Pancreas (tissue), 10 donors: Measurements from ENCODE around the gene CCM2L. TPM values are rescaled to one million over a fixed set of nuclear protein-coding genes. Genes with fewer than 3 reads are reported as not detected.

ENCODE experiments used
- ATAC-seq, 4 donors: fragments of 200-7000 bp; cut with Tn5 transposase; one replicate each; pipeline versions ENCODE4 v1.8.0 to v1.9.1; 2020; ENCODE audit warnings: mild to moderate bottlenecking in 4 of 4, moderate library complexity in 4 of 4
- DNase-seq, 6 donors: peaks; one replicate each; pipeline ENCODE4 v3.0.0-alpha.2; 2020
- FAIRE-seq: peaks from 2 replicates; lab custom pipeline; 2012; peaks lifted over from hg19 to GRCh38; lab: Jason Lieb, UNC
- H3K27ac ChIP-seq, 4 donors: fragments of 200-600 bp; sonication (generic); 1 replicate in 3 of 4; 2 replicates in 1 of 4; pipeline versions ENCODE4 v1.5.0 to v1.8.0; 2020
- H3K27me3 ChIP-seq, 4 donors: fragments of 200-600 bp; one replicate each; pipeline ENCODE4 v1.8.0; 2021
- H3K36me3 ChIP-seq, 3 donors: fragments of 200-600 bp; sonication (generic) in 1 of 3; one replicate each; pipeline versions ENCODE4 v1.5.0 to v1.8.0; 2020 to 2021
- H3K4me1 ChIP-seq, 3 donors: fragments of 200-600 bp; one replicate each; pipeline ENCODE4 v1.8.0; 2021
- H3K4me3 ChIP-seq, 4 donors: fragments of 200-600 bp; sonication (generic) in 2 of 4; one replicate each; pipeline versions ENCODE4 v1.5.0 to v1.8.0; 2020 to 2021
- H3K9me3 ChIP-seq, 4 donors: fragments of 200-600 bp; one replicate each; pipeline ENCODE4 v1.8.0; 2021
- CTCF ChIP-seq, 4 donors: fragments of 200-600 bp; sonication (generic) in 3 of 4; IDR thresholded peaks; one replicate each; pipeline versions ENCODE4 v1.5.0 to v1.8.0; 2021; ENCODE audit warnings: antibody characterized with exemption in 4 of 4
- WGBS, 2 donors: extraction: QIAGEN DNeasy Blood & Tissue Kit; methylation state at CpG; one replicate each; pipeline ENCODE4 v1.1.7; 2013; 5-methylcytosine and 5-hydroxymethylcytosine counted together
- intact Hi-C, 3 donors: fragments of 100-400 bp; cut with DNase I; formaldehyde crosslinking; loops; one replicate each; pipeline versions ENCODE4 v1.11.1 to v1.14.2; 2022
- polyA plus RNA-seq, 2 donors: library from polyadenylated mRNA; stranded (reverse); fragments of 200-250 nt; gene quantifications; one replicate each; pipeline ENCODE4 v1.2.3, GENCODE V29; 2013
- total RNA-seq, 6 donors: library from RNA; stranded (reverse); fragmentation: NEBNext Ultra II Directional in 4 of 6; extraction: Animal tissue kit (Norgen Biotek cat#: 25700) in 4 of 6; gene quantifications; one replicate each; pipeline versions ENCODE4 v1.2.1 to v1.2.4, GENCODE V29; 2021 to 2023
- donor health status: healthy with polysubstance abuse.
- donor health status: DM: no; HTN: no; CAD: no; lungs with moderate emphysema.
- donor health status: DM: no; HTN: no; CAD: no.
- donor health status: control.
- donor health status: control.
- donor health status: Bipolar disorder and iron deficiency.
- donor health status: DM: yes; HTN: yes; CAD: no.
- donor health status: DM: no; HTN: no; CAD: no.
- donor health status: DM: no; HTN: no; CAD: no.
- donor health status: DM: yes; HTN: yes; CAD: no.

CCM2L gene
- total and polyA plus RNA-seq, 8 donors, result 0.31 to 6.7 (median 0.98) TPM

GRCh38 chr20:32077190-32077589 is 67.0 kb downstream of the CCM2L start:
- no peak for TF ChIP-seq CTCF (IDR thresholded peaks at IDR 0.05)
- Histone ChIP-seq H3K4me1 (no peaks in the 10 kb centered on the region), H3K36me3 (no peaks in the 10 kb centered on the region), H3K9me3 (no peaks in the 10 kb centered on the region), H3K27me3 (no peaks in the 10 kb centered on the region), H3K27ac (no peak overlapping the region), H3K4me3 (no peak overlapping the region)
- intact Hi-C loops, result no loop called here
- WGBS, 2 donors, result 72 to 76% methylated on average over 4 of the region's 4 CpGs
- no peak for FAIRE-seq
- no peak for DNase-seq
- peak in 1 of 4 donors; percentile 52 for ATAC-seq

DNA sequence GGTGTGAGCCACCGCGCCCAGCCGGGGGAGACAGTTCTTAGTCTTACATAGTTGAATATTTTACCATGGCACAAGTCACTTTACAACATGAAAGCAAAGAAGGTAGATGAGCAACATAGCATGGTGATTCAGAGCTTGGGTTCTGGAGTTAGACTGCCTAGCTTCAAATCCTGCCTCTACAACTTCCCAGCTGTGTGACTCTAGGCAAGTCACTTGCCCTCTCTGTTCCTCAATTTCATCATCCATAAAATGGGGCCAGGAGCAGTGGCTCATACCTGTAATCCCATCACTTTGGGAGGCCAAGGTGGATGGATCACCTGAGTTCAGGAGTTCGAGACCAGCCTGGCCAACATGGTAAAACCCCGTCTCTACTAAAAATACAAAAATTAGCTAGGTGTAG is 68.1 kb downstream of the CCM2L start:
- no peaks in the 10 kb centered on the region for H3K27me3 ChIP-seq
- no peak overlapping the region for H3K27ac ChIP-seq
- no peak for FAIRE-seq
- WGBS, 2 donors, result 77 to 93% methylated on average over 5 of the region's 5 CpGs
- no peak for ATAC-seq
- no peaks in the 10 kb centered on the region for H3K36me3 ChIP-seq
- TF ChIP-seq CTCF (IDR thresholded peaks at IDR 0.05), result no peak
- DNase-seq, result no peak
- H3K4me3 ChIP-seq, result no peak overlapping the region
- H3K9me3 ChIP-seq, result no peaks in the 10 kb centered on the region
- intact Hi-C loops, result no loop called here
- H3K4me1 ChIP-seq, result no peaks in the 10 kb centered on the region

DNA sequence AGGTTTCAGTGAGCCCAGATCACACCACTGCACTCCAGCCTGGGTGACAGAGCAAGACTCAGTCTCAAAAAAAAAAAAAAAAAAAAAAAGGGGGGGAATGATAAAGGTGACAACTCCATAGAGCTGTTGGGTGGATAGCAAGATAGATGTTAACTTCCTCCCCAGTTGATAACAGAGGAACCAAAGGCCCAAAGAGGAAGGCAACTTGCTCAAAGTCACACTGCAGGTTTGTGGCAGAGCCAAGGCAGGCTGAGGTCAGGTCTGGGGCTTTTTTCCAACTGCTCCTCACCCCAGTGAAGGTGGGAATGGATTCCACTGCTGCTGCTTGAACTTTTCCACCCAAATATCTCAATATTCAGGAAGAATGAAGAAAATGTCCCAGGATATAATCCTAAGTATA is 68.6 kb downstream of the CCM2L start:
- DNase-seq (no peak), ATAC-seq (peak in 1 of 4 donors; percentile 24), FAIRE-seq (no peak)
- TF ChIP-seq CTCF (IDR thresholded peaks at IDR 0.05), result no peak
- intact Hi-C loops, result no loop called here
- Histone ChIP-seq H3K4me1 (no peaks in the 10 kb centered on the region), H3K9me3 (no peaks in the 10 kb centered on the region), H3K36me3 (no peaks in the 10 kb centered on the region), H3K27ac (no peak overlapping the region), H3K4me3 (no peak overlapping the region), H3K27me3 (no peaks in the 10 kb centered on the region)

DNA sequence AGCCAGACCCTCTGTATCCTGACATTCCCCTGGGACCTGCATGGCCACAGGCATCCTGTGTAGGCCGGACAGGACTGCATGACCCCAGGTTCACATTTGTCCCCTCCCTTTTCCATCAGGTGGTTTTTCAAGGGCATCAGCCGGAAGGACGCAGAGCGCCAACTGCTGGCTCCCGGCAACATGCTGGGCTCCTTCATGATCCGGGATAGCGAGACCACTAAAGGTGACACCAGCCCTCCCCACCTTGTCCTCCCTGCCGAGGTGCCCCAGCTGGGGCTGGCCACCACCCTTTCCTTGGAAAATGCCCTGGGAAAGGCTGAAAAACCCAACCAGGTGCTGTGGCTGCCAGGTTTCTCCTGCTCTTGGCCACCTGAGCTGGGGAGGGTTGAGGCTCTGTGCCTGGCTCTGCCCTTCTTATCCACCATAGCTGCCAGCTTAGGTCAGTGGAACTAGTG is 69.4 kb downstream of the CCM2L start:
- Histone ChIP-seq H3K9me3 (no peaks in the 10 kb centered on the region), H3K4me1 (no peaks in the 10 kb centered on the region), H3K27ac (no peak overlapping the region), H3K36me3 (no peaks in the 10 kb centered on the region), H3K27me3 (no peaks in the 10 kb centered on the region), H3K4me3 (no peak overlapping the region)
- TF ChIP-seq CTCF (IDR thresholded peaks at IDR 0.05), result no peak
- ATAC-seq (peak in 2 of 4 donors; percentile 44 to 46), FAIRE-seq (no peak), DNase-seq (no peak)
- 34 to 35% methylated on average over 8 of the region's 8 CpGs for WGBS, 2 donors
- intact Hi-C loops, result no loop called here

DNA sequence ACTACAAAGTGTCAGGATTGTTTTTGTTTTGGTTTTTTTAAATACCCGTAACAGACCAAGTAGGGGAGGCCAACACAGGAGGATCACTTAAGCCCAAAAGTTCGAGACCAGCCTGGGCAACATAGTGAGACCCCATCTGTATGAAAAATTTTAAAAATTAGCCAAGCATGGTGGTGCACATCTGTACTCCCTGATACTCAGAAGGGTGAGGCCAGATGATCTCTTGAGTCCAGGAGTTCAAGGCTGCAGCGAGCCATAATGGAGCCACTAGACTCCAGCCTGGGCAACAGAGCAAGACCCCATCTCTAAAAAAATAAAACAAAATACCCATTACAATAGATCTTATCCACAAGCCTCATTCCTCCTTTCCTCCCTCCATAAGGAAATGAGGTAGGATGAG is 70.5 kb downstream of the CCM2L start:
- no peak overlapping the region for H3K27ac ChIP-seq
- intact Hi-C loops, result no loop called here
- H3K4me3 ChIP-seq, result no peak overlapping the region
- H3K36me3 ChIP-seq, result no peaks in the 10 kb centered on the region
- H3K27me3 ChIP-seq, result no peaks in the 10 kb centered on the region
- DNase-seq (no peak), ATAC-seq (no peak), FAIRE-seq (no peak)
- H3K4me1 ChIP-seq, result no peaks in the 10 kb centered on the region
- no peak for TF ChIP-seq CTCF (IDR thresholded peaks at IDR 0.05)
- WGBS, 2 donors, result 59 to 81% methylated on average over 3 of the region's 3 CpGs
- no peaks in the 10 kb centered on the region for H3K9me3 ChIP-seq

Other genes with a start within 250 kb of the CCM2L start
- 10 to 100 TPM in 1 of 6 donors, 1 to 10 TPM in 5; 1.8 to 10.8 (median 3.8) TPM for gene MYLK2, start 191.1 kb upstream of the CCM2L start, total RNA-seq
- gene MYLK2, start 191.1 kb upstream of the CCM2L start, polyA plus RNA-seq, result 1 to 10 TPM; 3.8 to 4.8 TPM
- 1 to 10 TPM in 1 of 6 donors, under 1 TPM in 3, not detected in 2; 0.16 to 1.1 (median 0.53) TPM for gene FOXS1, start 164.8 kb upstream of the CCM2L start, total RNA-seq
- 1 to 10 TPM in 1 of 2 donors, under 1 TPM in 1; 0.91 to 1.7 TPM for gene FOXS1, start 164.8 kb upstream of the CCM2L start, polyA plus RNA-seq
- 1 to 10 TPM in 3 of 6 donors, under 1 TPM in 3; 0.35 to 1.6 (median 1.1) TPM for gene DUSP15, start 139.9 kb upstream of the CCM2L start, total RNA-seq
- gene DUSP15, start 139.9 kb upstream of the CCM2L start, polyA plus RNA-seq, result 1 to 10 TPM; 2.5 to 4.3 TPM
- under 1 TPM in 5 of 6 donors, not detected in 1; 0.14 to 0.41 (median 0.29) TPM for gene TTLL9, start 139.8 kb upstream of the CCM2L start, total RNA-seq
- gene TTLL9, start 139.8 kb upstream of the CCM2L start, polyA plus RNA-seq, result 1 to 10 TPM in 1 of 2 donors, under 1 TPM in 1; 0.68 to 1.4 TPM
- 1 to 10 TPM; 3.6 to 6.9 (median 5.2) TPM for gene PDRG1, start 58.4 kb upstream of the CCM2L start, total RNA-seq
- 10 to 100 TPM in 1 of 2 donors, 1 to 10 TPM in 1; 6.9 to 12.0 TPM for gene PDRG1, start 58.4 kb upstream of the CCM2L start, polyA plus RNA-seq
- under 1 TPM; 0.05 to 0.46 (median 0.20) TPM for gene XKR7, start 42.3 kb upstream of the CCM2L start, total RNA-seq
- gene XKR7, start 42.3 kb upstream of the CCM2L start, polyA plus RNA-seq, result 1 to 10 TPM in 1 of 2 donors, under 1 TPM in 1; 0.42 to 1.2 TPM
- 10 to 100 TPM in 1 of 6 donors, 1 to 10 TPM in 3, under 1 TPM in 2; 0.42 to 12.9 (median 2.3) TPM for gene HCK, start 41.8 kb downstream of the CCM2L start, total RNA-seq
- 1 to 10 TPM; 2.1 to 2.3 TPM for gene HCK, start 41.8 kb downstream of the CCM2L start, polyA plus RNA-seq
- gene TM9SF4, start 99.3 kb downstream of the CCM2L start, total RNA-seq, result 10 to 100 TPM; 15.3 to 30.2 (median 20.9) TPM
- gene TM9SF4, start 99.3 kb downstream of the CCM2L start, polyA plus RNA-seq, result 10 to 100 TPM; 12.7 to 23.7 TPM
- gene PLAGL2, start 197.3 kb downstream of the CCM2L start, total RNA-seq, result 1 to 10 TPM; 3.3 to 7.2 (median 4.6) TPM
- gene PLAGL2, start 197.3 kb downstream of the CCM2L start, polyA plus RNA-seq, result 1 to 10 TPM; 2.4 to 4.4 TPM
- 10 to 100 TPM; 10.9 to 20.7 (median 16.8) TPM for gene POFUT1, start 197.4 kb downstream of the CCM2L start, total RNA-seq
- gene POFUT1, start 197.4 kb downstream of the CCM2L start, polyA plus RNA-seq, result 10 to 100 TPM in 1 of 2 donors, 1 to 10 TPM in 1; 7.3 to 10.3 TPM